GM18909 (cell line): ENCODE measurements around the gene BATF3.

ENCODE experiments used
- ATAC-seq: cut with Tn5 transposase; IDR thresholded peaks from one replicate; pipeline ENCODE4 v1.9.1; 2021; ENCODE audit warnings: mild to moderate bottlenecking; ENCODE audit not compliant: unreplicated experiment, poor library complexity

BATF3 gene

GRCh38 chr1:212638492-212639151, 61.0 kb downstream of the BATF3 start:
- no peak for ATAC-seq

DNA sequence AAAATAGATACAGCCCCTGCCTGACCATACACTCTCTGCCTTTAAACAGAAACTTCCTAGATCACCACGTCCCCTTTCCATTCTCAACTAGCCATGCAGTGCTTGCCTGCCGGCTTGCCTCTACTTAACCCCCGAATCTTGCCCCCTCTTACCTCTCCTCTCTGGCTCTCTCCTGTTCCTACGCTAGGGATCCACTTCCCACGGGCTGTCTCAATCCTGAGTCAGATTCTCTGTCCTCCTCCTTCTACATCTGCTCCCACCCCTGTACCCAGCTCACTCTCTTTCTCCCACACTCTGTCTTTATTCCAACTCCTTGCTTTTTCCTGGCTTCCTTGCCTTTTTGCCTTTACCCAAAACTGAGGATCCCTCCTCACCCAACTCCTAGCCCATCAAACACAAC, 61.7 kb downstream of the BATF3 start:
- no peak for ATAC-seq
